Endodermal cell (in vitro differentiated cells): Measurements from ENCODE around the gene SLC45A1. TPM values are rescaled to one million over a fixed set of nuclear protein-coding genes. Genes with fewer than 3 reads are reported as not detected.
A peak's percentile ranks its signal among the peaks of the same experiment; 100 is the strongest.

Source experiments
- DNase-seq: peaks from one replicate; pipeline ENCODE4 v3.0.0-alpha.2; 2017
- H3K27ac ChIP-seq: 2 replicates; pipeline ENCODE4 v1.5.1; 2013; ENCODE audit warnings: mild to moderate bottlenecking, low read depth, low read length, moderate library complexity
- H3K27me3 ChIP-seq: 2 replicates; pipeline ENCODE4 v1.6.1; 2013; ENCODE audit warnings: mild to moderate bottlenecking, low read length, moderate library complexity; ENCODE audit not compliant: insufficient read depth, control insufficient read depth, poor library complexity, severe bottlenecking
- H3K36me3 ChIP-seq: 2 replicates; pipeline ENCODE4 v1.7.0; 2013; ENCODE audit warnings: mild to moderate bottlenecking, low read length, moderate library complexity; ENCODE audit not compliant: control insufficient read depth, insufficient read depth
- H3K4me1 ChIP-seq: one replicate; pipeline ENCODE4 v1.7.0; 2013; ENCODE audit warnings: low read length; ENCODE audit not compliant: control insufficient read depth, insufficient read depth
- H3K4me3 ChIP-seq: 2 replicates; pipeline ENCODE4 v1.5.1; 2013; ENCODE audit warnings: mild to moderate bottlenecking, low read length, moderate library complexity
- H3K9ac ChIP-seq: 2 replicates; pipeline ENCODE4 v1.6.1; 2013; ENCODE audit warnings: mild to moderate bottlenecking, low read length, moderate library complexity; ENCODE audit not compliant: poor library complexity, severe bottlenecking; ENCODE audit errors: extremely low read depth
- H3K9me3 ChIP-seq: 2 replicates; pipeline ENCODE4 v1.6.1; 2013; ENCODE audit warnings: mild to moderate bottlenecking, low read length, moderate library complexity; ENCODE audit not compliant: control insufficient read depth
- H3K27ac Mint-ChIP-seq: 2 replicates; pipeline ENCODE4 v1.8.0; 2020; ENCODE audit warnings: mixed read lengths
- H3K27me3 Mint-ChIP-seq: 2 replicates; pipeline ENCODE4 v1.8.0; 2021; ENCODE audit warnings: mild to moderate bottlenecking, mixed read lengths; ENCODE audit not compliant: insufficient read depth
- H3K36me3 Mint-ChIP-seq: 2 replicates; pipeline ENCODE4 v1.8.0; 2020; ENCODE audit warnings: low read depth, mixed read lengths
- H3K4me1 Mint-ChIP-seq: 2 replicates; pipeline ENCODE4 v1.8.0; 2020; ENCODE audit warnings: mixed read lengths
- H3K4me3 Mint-ChIP-seq: 2 replicates; pipeline ENCODE4 v1.8.0; 2020; ENCODE audit warnings: mild to moderate bottlenecking, moderate library complexity, mixed read lengths
- H3K9me3 Mint-ChIP-seq: 2 replicates; pipeline ENCODE4 v1.8.0; 2020; ENCODE audit warnings: mild to moderate bottlenecking, mixed read lengths
- WGBS, 2 experiments: methylation state at CpG; one replicate each; pipeline versions ENCODE4 v1.1.5 to v1.1.7; 2013; ENCODE audit warnings: missing lambda C conversion rate in 2 of 2, mixed read lengths in 1 of 2; ENCODE audit not compliant: insufficient coverage in 1 of 2, insufficient read length in 1 of 2; 5-methylcytosine and 5-hydroxymethylcytosine counted together
- total RNA-seq, 2 donors: library from RNA; stranded (reverse); fragmentation: NEBNext Ultra II Directional in 1 of 2; extraction: Animal tissue kit (Norgen Biotek cat#: 25700) in 1 of 2; gene quantifications; 2 replicates in 1 of 2; 3 replicates in 1 of 2; pipeline ENCODE4 v1.2.1, GENCODE V29; 2021
- TF ChIP-seq, protein P1 (sequence below): fragments of 200-600 bp; sonication (generic); conservative IDR thresholded peaks from 2 replicates; pipeline ENCODE4 v1.5.0; 2021; ENCODE audit warnings: antibody characterized with exemption, mild to moderate bottlenecking

The SLC45A1 gene
- total RNA-seq, 2 donors from 2014 or later = 0.42 TPM; not detected in 1

DNA sequence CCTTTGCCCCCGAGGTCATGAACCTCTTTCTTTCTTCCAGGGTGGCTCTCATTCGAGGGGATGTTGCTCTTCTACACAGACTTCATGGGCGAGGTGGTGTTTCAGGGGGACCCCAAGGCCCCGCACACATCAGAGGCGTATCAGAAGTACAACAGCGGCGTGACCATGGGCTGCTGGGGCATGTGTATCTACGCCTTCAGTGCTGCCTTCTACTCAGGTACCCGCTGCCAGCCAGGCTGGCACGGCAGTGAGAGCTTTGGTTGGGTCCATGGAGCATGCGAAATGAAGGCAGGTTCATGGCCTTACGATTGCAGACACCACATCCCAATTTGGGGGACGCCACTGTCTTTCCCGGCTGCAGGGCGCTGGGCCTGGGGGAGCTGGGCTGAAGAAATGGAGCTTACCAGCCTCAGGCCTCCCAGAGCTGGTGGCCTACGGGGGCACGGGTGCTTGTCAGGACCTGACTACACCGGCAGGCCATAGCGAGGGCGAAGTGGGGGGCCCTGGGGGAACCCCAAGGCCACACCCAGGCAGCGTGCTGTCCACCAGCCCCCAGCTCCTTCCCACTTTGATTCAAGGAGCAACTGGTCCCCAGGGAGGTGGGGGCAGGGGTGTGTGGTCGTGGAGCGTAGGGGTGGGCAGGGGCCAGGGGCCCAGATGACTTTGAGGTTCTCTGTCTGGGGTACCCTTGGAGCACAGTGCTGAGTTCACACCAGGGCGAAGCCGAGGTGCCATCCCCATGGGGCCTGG is 20.0 kb downstream of the SLC45A1 start:
- no peak overlapping the region for H3K4me3 ChIP-seq
- Mint-ChIP-seq H3K9me3 (peaks cover 4% of the 10 kb centered on the region), H3K4me1 (no peaks in the 10 kb centered on the region), H3K27me3 (no peaks in the 10 kb centered on the region), H3K36me3 (no peaks in the 10 kb centered on the region), H3K27ac (no peak overlapping the region), H3K4me3 (no peak overlapping the region)
- H3K27me3 ChIP-seq = no peaks in the 10 kb centered on the region
- 95 to 98% methylated on average over 16 to 25 of the region's 25 CpGs for WGBS, 2 experiments
- H3K27ac ChIP-seq = no peak overlapping the region
- H3K4me1 ChIP-seq = no peaks in the 10 kb centered on the region
- H3K9me3 ChIP-seq = no peaks in the 10 kb centered on the region
- DNase-seq = no peak
- TF ChIP-seq, protein P1, sequence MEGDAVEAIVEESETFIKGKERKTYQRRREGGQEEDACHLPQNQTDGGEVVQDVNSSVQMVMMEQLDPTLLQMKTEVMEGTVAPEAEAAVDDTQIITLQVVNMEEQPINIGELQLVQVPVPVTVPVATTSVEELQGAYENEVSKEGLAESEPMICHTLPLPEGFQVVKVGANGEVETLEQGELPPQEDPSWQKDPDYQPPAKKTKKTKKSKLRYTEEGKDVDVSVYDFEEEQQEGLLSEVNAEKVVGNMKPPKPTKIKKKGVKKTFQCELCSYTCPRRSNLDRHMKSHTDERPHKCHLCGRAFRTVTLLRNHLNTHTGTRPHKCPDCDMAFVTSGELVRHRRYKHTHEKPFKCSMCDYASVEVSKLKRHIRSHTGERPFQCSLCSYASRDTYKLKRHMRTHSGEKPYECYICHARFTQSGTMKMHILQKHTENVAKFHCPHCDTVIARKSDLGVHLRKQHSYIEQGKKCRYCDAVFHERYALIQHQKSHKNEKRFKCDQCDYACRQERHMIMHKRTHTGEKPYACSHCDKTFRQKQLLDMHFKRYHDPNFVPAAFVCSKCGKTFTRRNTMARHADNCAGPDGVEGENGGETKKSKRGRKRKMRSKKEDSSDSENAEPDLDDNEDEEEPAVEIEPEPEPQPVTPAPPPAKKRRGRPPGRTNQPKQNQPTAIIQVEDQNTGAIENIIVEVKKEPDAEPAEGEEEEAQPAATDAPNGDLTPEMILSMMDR = no peak
- no peak overlapping the region for H3K9ac ChIP-seq
- H3K36me3 ChIP-seq = no peaks in the 10 kb centered on the region

DNA sequence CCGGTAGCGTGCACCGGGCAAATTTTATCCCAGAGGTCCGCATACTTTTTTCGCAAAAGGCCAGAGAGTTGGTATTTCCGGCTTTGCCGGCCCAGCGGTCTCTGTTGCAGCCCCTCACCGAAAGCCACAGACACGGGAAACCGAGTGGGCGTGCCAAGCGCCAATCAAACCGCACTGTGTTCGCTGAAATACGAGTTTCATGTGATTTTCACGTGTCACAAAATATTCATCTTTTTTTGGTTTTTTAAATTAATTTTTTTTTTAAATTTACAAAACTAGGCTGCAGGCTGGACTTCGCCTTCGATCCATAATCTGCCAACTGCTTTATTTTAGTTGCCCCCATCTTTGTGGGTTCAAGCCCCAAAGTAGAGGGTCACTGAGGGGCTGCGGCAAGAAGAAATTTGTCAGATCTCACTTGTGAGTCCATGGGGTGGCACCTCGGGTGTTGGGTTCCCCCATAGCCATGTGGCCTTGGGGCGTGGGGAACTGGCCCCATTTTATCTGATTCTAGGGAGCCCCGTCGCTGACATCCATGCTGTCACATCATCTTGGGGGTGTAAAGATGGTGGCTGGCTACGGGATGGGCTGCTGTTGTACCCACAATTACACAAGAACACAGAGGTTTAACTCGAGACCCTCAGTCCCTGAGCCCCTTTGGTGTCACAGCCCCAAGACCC is 20.8 kb downstream of the SLC45A1 start:
- Histone ChIP-seq H3K4me1 (no peaks in the 10 kb centered on the region), H3K27ac (no peak overlapping the region), H3K4me3 (no peak overlapping the region), H3K36me3 (no peaks in the 10 kb centered on the region), H3K9ac (no peak overlapping the region), H3K9me3 (no peaks in the 10 kb centered on the region), H3K27me3 (no peaks in the 10 kb centered on the region)
- no peak overlapping the region for H3K4me3 Mint-ChIP-seq
- no peak for DNase-seq
- TF ChIP-seq, protein P1 = no peak
- WGBS, 2 experiments = 95% methylated on average over 19 to 26 of the region's 26 CpGs
- no peaks in the 10 kb centered on the region for H3K4me1 Mint-ChIP-seq
- H3K27ac Mint-ChIP-seq = no peak overlapping the region
- H3K9me3 Mint-ChIP-seq = peaks cover 4% of the 10 kb centered on the region
- H3K36me3 Mint-ChIP-seq = no peaks in the 10 kb centered on the region
- H3K27me3 Mint-ChIP-seq = no peaks in the 10 kb centered on the region

DNA sequence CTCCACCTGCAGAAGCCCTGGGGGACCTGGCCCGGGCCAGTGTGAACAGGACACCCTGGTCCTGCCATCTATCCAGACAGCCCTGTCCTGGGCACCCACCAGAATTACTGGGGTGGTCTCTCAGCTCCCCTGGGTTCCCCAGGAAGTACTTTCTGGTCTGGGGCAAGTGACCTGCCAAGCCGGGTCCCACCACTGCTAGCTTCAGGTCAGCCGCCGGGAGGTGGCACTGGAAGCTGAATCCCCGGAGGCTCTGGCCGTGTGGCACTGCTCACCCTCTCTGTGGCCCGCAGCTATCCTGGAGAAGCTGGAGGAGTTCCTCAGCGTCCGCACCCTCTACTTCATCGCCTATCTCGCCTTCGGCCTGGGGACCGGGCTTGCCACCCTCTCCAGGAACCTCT is 21.3 kb downstream of the SLC45A1 start:
- Histone ChIP-seq H3K27ac (no peak overlapping the region), H3K27me3 (no peaks in the 10 kb centered on the region), H3K4me3 (no peak overlapping the region), H3K4me1 (no peaks in the 10 kb centered on the region), H3K9ac (no peak overlapping the region), H3K9me3 (no peaks in the 10 kb centered on the region), H3K36me3 (no peaks in the 10 kb centered on the region)
- Mint-ChIP-seq H3K27ac (no peak overlapping the region), H3K9me3 (peaks cover 4% of the 10 kb centered on the region), H3K27me3 (no peaks in the 10 kb centered on the region), H3K4me1 (no peaks in the 10 kb centered on the region), H3K4me3 (no peak overlapping the region), H3K36me3 (no peaks in the 10 kb centered on the region)
- TF ChIP-seq, protein P1 = no peak
- WGBS, 2 experiments = 93 to 97% methylated on average over 10 to 13 of the region's 13 CpGs
- DNase-seq = peak; percentile 42
